Activated CD4-positive, alpha-beta T cell treated with anti-CD3 and anti-CD28 coated beads for 36 hours (primary cell): Measurements from ENCODE around the gene SLITRK5. TPM values are rescaled to one million over a fixed set of nuclear protein-coding genes. Genes with fewer than 3 reads are reported as not detected.

Experiments
- ATAC-seq: fragments of 200-7000 bp; cut with Tn5 transposase; one replicate; pipeline ENCODE4 v1.10.0; 2021; ENCODE audit warnings: mild to moderate bottlenecking, moderate library complexity
- CTCF ChIA-PET: fragments of 350-600 bp; sonication (Branson Sonifier 250); formaldehyde crosslinking; loops from one replicate; lab custom pipeline; 2021; ENCODE audit warnings: antibody characterized with exemption; lab: Charles Lee
- POLR2A ChIA-PET: fragments of 350-600 bp; sonication (Branson Sonifier 250); formaldehyde crosslinking; loops from one replicate; lab custom pipeline; 2021; ENCODE audit warnings: antibody characterized with exemption, inconsistent platforms; lab: Charles Lee
- DNase-seq: peaks from one replicate; pipeline ENCODE4 v3.0.0-alpha.2; 2020
- H3K27ac Mint-ChIP-seq: one replicate; pipeline ENCODE4 v1.8.0; 2021; ENCODE audit warnings: mixed read lengths
- H3K27me3 Mint-ChIP-seq: one replicate; pipeline ENCODE4 v1.8.0; 2021; ENCODE audit warnings: mixed read lengths
- H3K36me3 Mint-ChIP-seq: one replicate; pipeline ENCODE4 v1.8.0; 2021; ENCODE audit warnings: low read depth, mixed read lengths
- H3K4me1 Mint-ChIP-seq: one replicate; pipeline ENCODE4 v1.8.0; 2021; ENCODE audit warnings: mixed read lengths
- H3K4me3 Mint-ChIP-seq: one replicate; pipeline ENCODE4 v1.8.0; 2021; ENCODE audit warnings: mild to moderate bottlenecking, moderate library complexity, mixed read lengths
- H3K9me3 Mint-ChIP-seq: one replicate; pipeline ENCODE4 v1.8.0; 2021; ENCODE audit warnings: low read depth, mixed read lengths
- intact Hi-C, 2 experiments: fragments of 100-400 bp; cut with DNase I in 1 of 2; cut with micrococcal nuclease in 1 of 2; formaldehyde crosslinking; loops; one replicate each; pipeline versions ENCODE4 v1.14.2 to v1.15.1; 2022 to 2024; cut with DNase I, micrococcal nuclease
- total RNA-seq, 2 experiments: library from RNA; stranded (reverse); gene quantifications; one replicate each; pipeline ENCODE4 v1.2.3, GENCODE V29; 2021

SLITRK5 gene
- total RNA-seq, result not detected

- ATAC-seq (peak; percentile 95), DNase-seq (peak; percentile 84)
- ChIA-PET CTCF (interaction anchor here (0.6 kb wide), 1 partner anchor 36 kb away, joined by 4 read pairs; no protein-coding TSS in a partner anchor), POLR2A (no interaction called here)
- H3K36me3 Mint-ChIP-seq, result no peaks in the 10 kb centered on the region
- H3K27ac Mint-ChIP-seq, result no peak within 1 kb of the TSS
- H3K27me3 Mint-ChIP-seq, result peaks cover 43% of the 10 kb centered on the region
- H3K4me3 Mint-ChIP-seq, result peak within 1 kb of the TSS; percentile 52
- intact Hi-C loops, result loop anchor here in 1 of 2 experiments (5.0 kb wide), 1 partner anchor 1396 kb away; no protein-coding TSS in a partner anchor
- H3K9me3 Mint-ChIP-seq, result no peaks in the 10 kb centered on the region
- peaks cover 23% of the 10 kb centered on the region for H3K4me1 Mint-ChIP-seq
These were observed at the start of gene SLITRK5 for GRCh38 chr13:87671031-87671752. Gene SLITRK5, plus strand, starts transcription at chr13:87671371. Its CDS starts 4,018 bp downstream, at chr13:87675389.

- POLR2A ChIA-PET, result no interaction called here
- Mint-ChIP-seq H3K27me3 (no peaks in the 10 kb centered on the region), H3K4me1 (no peaks in the 10 kb centered on the region), H3K4me3 (no peak overlapping the region), H3K9me3 (no peaks in the 10 kb centered on the region), H3K27ac (no peak overlapping the region), H3K36me3 (no peaks in the 10 kb centered on the region)
- intact Hi-C loops, result no loop called here
- ATAC-seq (no peak), DNase-seq (no peak)
- CTCF ChIA-PET, result no interaction called here
These were observed 48.2 kb upstream of the SLITRK5 start for GRCh38 chr13:87622971-87623370.

DNA sequence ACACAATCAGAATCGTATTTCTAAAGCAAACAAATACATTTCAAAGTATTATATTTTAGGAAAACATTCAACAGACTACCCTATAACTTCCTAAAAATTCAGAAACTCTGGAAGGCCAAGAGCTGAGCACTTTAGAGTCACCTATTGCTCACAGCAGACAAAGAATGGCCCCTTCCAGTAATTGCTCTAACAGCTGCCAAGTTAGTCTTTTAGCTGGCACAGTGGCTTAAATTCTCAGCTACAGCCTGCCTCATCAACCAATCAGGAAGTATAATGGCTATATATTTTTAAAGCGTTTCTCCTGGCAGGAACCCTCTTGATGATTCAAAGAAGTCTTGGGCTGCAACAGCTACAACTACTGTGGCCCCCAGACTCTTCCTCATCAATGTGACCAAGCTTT, 14.9 kb upstream of the SLITRK5 start:
- no peaks in the 10 kb centered on the region for H3K27me3 Mint-ChIP-seq
- ATAC-seq, result no peak
- no peaks in the 10 kb centered on the region for H3K4me1 Mint-ChIP-seq
- POLR2A ChIA-PET, result interaction anchor here (0.5 kb wide), 1 partner anchor 709 kb away, joined by 4 read pairs; no protein-coding TSS in a partner anchor
- no peak overlapping the region for H3K4me3 Mint-ChIP-seq
- intact Hi-C loops, result no loop called here
- no peaks in the 10 kb centered on the region for H3K36me3 Mint-ChIP-seq
- no peaks in the 10 kb centered on the region for H3K9me3 Mint-ChIP-seq
- no peak for DNase-seq
- no peak overlapping the region for H3K27ac Mint-ChIP-seq
- CTCF ChIA-PET, result no interaction called here

DNA sequence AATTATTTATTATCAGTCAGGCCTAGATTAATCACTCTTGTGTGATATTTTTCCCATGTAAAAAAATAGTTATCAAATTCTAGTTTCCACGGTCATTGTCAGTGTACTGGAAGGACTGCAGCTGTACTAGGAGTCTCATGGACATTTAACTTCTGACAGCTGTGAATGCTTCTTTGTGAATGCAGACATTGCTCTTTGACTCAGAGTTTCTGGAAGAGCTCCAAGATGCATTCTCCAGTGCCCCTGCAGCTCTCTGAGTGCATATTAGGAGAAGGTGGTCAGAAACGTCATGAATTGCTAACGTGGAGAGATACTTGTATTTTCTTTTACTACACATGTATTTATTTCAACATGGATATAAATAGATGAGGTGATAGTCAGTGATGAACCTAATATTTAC, 9.7 kb upstream of the SLITRK5 start:
- Mint-ChIP-seq H3K4me1 (no peaks in the 10 kb centered on the region), H3K36me3 (no peaks in the 10 kb centered on the region), H3K9me3 (no peaks in the 10 kb centered on the region), H3K27ac (no peak overlapping the region), H3K27me3 (peaks cover 2% of the 10 kb centered on the region), H3K4me3 (no peak overlapping the region)
- ATAC-seq (no peak), DNase-seq (no peak)
- intact Hi-C loops, result no loop called here
- ChIA-PET CTCF (no interaction called here), POLR2A (no interaction called here)

- intact Hi-C loops, result loop anchor here (5.0 kb wide), 1 partner anchor 795 kb away; no protein-coding TSS in a partner anchor
- ChIA-PET POLR2A (no interaction called here), CTCF (no interaction called here)
- Mint-ChIP-seq H3K4me1 (peaks cover 5% of the 10 kb centered on the region), H3K27me3 (peaks cover 11% of the 10 kb centered on the region), H3K9me3 (no peaks in the 10 kb centered on the region), H3K27ac (no peak overlapping the region), H3K4me3 (no peak overlapping the region), H3K36me3 (no peaks in the 10 kb centered on the region)
- DNase-seq, result no peak
- ATAC-seq, result no peak
These were observed 4.3 kb upstream of the SLITRK5 start for GRCh38 chr13:87666831-87667230.

DNA sequence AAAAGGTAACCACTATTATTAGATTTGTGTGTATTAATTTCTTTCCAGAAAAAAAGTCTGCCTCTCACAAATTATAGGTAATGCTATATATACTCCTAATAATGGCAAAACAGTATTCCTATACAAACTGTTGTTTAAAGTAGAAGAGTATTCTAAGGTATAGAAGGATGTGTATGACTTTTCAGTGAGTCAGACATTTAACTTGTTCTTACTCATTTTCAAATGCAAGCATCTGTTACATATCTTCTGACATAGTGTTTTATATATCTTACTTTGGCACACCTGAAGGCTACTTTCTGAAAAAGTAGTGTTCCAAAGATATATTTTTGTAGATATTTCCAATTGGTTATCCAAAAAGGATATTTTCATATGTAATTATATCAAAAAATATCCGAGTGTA, 3.5 kb upstream of the SLITRK5 start:
- Mint-ChIP-seq H3K27me3 (peaks cover 13% of the 10 kb centered on the region), H3K4me3 (no peak overlapping the region), H3K4me1 (peaks cover 7% of the 10 kb centered on the region), H3K9me3 (no peaks in the 10 kb centered on the region), H3K36me3 (no peaks in the 10 kb centered on the region), H3K27ac (no peak overlapping the region)
- ATAC-seq, result no peak
- intact Hi-C loops, result loop anchor here (5.0 kb wide), 1 partner anchor 795 kb away; no protein-coding TSS in a partner anchor
- ChIA-PET POLR2A (no interaction called here), CTCF (no interaction called here)
- DNase-seq, result no peak

DNA sequence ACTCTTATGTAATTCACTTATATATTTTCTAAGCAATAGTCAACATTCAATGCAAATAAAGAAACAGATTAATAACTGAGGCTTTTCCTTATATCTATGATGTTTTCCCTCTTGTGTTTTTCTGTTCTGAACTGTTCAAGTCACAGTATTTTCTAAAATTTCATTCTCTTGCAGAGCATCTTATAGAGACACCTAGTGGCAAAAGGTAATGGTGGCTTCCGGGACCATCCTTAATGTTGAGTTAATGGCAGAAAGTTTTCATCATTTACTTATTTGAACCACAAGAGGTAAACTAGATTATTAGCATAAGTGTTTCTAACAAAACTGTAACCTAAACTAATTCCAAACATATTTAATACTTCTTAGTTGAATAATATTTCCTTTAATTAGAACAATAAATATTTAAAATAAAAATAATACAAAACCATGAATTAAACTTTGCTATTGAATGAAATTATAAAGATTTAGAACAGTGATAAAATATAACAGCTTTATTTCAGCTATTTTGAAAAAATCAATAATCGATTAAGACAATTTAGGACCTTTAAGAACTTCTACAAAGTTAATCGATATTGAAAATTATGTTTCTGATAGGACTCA, 1.7 kb upstream of the SLITRK5 start:
- Mint-ChIP-seq H3K36me3 (no peaks in the 10 kb centered on the region), H3K9me3 (no peaks in the 10 kb centered on the region), H3K4me3 (no peak overlapping the region), H3K27ac (no peak overlapping the region), H3K4me1 (peaks cover 23% of the 10 kb centered on the region), H3K27me3 (peaks cover 31% of the 10 kb centered on the region)
- DNase-seq (peak; percentile 21), ATAC-seq (no peak)
- intact Hi-C loops, result loop anchor here (5.0 kb wide), 1 partner anchor 797 kb away; no protein-coding TSS in a partner anchor
- ChIA-PET CTCF (no interaction called here), POLR2A (no interaction called here)

DNA sequence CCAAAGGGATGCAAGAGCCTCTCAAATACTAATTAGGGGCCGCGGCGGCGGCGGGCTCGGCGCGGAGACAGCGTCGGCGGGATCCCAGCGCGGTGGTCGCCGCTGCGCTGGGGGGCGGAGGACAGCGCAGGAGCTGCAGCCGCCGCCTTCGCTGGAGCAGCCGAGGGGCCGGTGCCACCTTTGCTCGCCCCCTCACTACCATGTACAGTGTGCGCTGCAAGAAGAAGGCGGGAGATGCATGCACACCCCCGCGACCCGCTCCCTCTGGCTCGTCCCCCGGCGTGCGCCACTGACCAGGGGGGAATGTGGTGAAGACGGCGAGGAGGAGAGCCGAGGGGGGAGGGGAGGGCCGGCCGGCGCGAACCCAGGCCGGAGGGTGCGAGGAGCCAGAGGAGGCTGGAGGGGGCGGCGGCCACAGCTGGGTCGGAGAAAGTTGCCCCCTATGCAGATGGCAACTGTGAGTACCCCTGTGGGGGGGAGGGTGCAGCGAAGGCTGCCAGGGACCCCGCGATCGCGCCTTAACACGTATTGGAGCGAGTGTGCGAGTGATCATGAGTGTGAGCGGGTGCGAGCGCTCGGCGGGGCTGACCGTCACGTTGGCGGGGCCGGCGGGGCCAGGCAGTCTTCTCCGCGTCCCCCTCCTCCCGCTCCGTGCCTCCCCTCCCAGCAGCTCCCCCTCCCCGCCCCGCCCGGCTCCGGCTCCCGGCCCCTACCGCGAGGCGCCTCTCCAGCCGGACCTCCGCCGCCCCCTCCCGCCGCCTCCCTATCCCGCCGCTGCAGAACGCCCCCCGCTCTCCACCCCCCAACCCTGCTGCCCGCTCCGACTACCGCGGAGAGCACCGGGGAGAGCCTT, 808 bp downstream of the SLITRK5 start:
- Mint-ChIP-seq H3K9me3 (peaks cover 3% of the 10 kb centered on the region), H3K27me3 (peaks cover 49% of the 10 kb centered on the region), H3K27ac (no peak overlapping the region), H3K4me3 (peak overlapping the region; percentile 52), H3K36me3 (peaks cover 2% of the 10 kb centered on the region), H3K4me1 (peaks cover 23% of the 10 kb centered on the region)
- POLR2A ChIA-PET, result no interaction called here
- intact Hi-C loops, result loop anchor here in 1 of 2 experiments (5.0 kb wide), 1 partner anchor 1395 kb away; no protein-coding TSS in a partner anchor
- CTCF ChIA-PET, result no interaction called here
- ATAC-seq, result no peak
- DNase-seq, result peak; percentile 10

- Mint-ChIP-seq H3K9me3 (peaks cover 3% of the 10 kb centered on the region), H3K27me3 (peaks cover 66% of the 10 kb centered on the region), H3K36me3 (peaks cover 3% of the 10 kb centered on the region), H3K4me3 (no peak overlapping the region), H3K4me1 (peaks cover 33% of the 10 kb centered on the region), H3K27ac (no peak overlapping the region)
- no peak for DNase-seq
- ChIA-PET POLR2A (no interaction called here), CTCF (no interaction called here)
- no peak for ATAC-seq
- intact Hi-C loops, result loop anchor here in 1 of 2 experiments (5.0 kb wide), 1 partner anchor 1393 kb away; no protein-coding TSS in a partner anchor
These were observed 3.1 kb downstream of the SLITRK5 start for GRCh38 chr13:87674247-87674738.

- peaks cover 31% of the 10 kb centered on the region for H3K4me1 Mint-ChIP-seq
- CTCF ChIA-PET, result no interaction called here
- no peak overlapping the region for H3K4me3 Mint-ChIP-seq
- ATAC-seq (no peak), DNase-seq (no peak)
- H3K27ac Mint-ChIP-seq, result no peak overlapping the region
- H3K27me3 Mint-ChIP-seq, result peaks cover 63% of the 10 kb centered on the region
- peaks cover 3% of the 10 kb centered on the region for H3K36me3 Mint-ChIP-seq
- POLR2A ChIA-PET, result no interaction called here
- peaks cover 3% of the 10 kb centered on the region for H3K9me3 Mint-ChIP-seq
- intact Hi-C loops, result no loop called here
These were observed 4.7 kb downstream of the SLITRK5 start for GRCh38 chr13:87675851-87676250.
